C1 segment of cervical spinal cord (tissue), 14 donors: ENCODE data around the gene ARL5C.

Experiments used
- DNase-seq, 14 donors: peaks; one replicate each; lab custom pipeline; 2025; lab: John Stamatoyannopoulos, UW

The ARL5C gene

GRCh38 chr17:39165841-39166349 lies at the start of gene ARL5C:
TSS of gene ARL5C (minus strand) at chr17:39166161. CDS start at chr17:39165760, 401 bp downstream.
- DNase-seq: no peak

- no peak for DNase-seq
Measured at GRCh38 chr17:39213852-39214251, 47.9 kb upstream of the ARL5C start.

DNA sequence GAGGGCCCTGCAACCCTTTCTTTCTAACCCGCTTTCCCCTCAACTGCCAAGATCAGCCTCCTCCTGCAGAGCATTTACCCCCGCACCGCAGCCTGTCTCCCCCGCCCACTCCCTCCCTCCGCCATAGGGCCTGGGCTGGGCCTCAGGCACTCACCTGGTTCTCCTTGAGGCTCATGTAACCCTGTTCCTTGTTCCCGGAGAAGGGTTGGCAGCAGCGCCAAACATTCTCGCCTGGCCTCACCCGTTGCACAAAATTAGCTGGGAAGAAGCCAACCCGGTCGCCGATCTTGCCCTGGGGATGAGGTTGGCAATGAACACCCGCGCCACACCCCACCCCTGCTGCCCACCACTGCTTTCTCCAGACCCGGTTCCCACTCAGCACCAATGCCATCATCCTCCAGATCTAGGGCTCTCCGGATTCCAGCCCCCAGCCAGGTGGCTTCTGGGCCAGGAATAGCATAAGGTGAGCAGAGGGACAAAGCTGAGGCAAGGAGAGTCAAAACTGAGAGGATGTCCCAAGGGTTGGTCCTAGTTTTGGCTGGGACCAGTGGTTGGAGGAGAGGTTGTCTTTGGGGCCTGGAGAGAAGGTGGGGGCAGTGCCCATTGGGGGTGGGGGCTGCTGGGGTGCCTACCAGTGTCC lies 47.0 kb upstream of the ARL5C start:
- peak in 1 of 14 donors; percentile 86 for DNase-seq

- DNase-seq: peak in 1 of 14 donors; percentile 51
Measured at GRCh38 chr17:39212195-39212810, 46.3 kb upstream of the ARL5C start.

- no peak for DNase-seq
Measured at GRCh38 chr17:39210093-39210434, 44.1 kb upstream of the ARL5C start.

DNA sequence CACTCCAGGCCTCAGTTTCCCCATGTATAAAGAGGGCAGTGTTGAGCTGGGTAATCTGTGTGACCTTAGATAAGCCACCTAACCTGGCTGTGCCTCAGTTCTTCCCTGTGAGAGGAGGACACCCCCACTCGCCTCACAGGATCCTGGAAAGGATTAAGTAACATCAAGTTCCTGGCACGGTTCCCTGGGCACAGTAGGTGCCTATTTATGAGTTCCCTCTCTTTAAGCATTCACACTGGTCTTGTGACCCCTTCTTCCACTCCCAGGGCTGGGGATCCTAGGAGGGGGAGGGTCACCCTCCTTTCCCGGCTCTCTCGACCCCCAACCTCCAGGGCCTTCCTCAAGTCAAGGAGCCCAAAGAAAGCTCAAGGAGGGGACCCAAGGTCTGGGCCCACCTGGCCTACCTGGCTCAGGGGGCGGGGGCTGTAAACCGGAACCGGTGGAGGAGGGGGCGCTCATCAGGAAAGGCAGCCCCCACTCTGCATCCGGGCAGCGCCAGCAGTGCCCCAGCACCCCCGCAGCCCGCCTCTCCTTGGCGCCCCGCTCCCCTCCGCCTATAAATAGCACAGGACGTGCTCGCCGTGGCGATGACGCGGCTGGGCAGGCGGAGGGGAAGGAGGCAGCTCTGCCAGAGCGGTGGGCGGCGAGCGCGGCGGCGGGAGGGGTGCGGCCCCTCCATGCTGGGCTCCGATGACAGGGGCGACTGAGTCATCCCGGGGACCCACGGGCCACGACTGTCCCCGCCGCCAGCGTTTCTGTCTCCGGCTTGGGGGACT lies 43.5 kb upstream of the ARL5C start:
- peak in 5 of 14 donors; percentile 13 to 44 (median 21) for DNase-seq

GRCh38 chr17:39208893-39209292 lies 42.9 kb upstream of the ARL5C start:
- DNase-seq: no peak

- no peak for DNase-seq
Measured at GRCh38 chr17:39208136-39208535, 42.2 kb upstream of the ARL5C start.

DNA sequence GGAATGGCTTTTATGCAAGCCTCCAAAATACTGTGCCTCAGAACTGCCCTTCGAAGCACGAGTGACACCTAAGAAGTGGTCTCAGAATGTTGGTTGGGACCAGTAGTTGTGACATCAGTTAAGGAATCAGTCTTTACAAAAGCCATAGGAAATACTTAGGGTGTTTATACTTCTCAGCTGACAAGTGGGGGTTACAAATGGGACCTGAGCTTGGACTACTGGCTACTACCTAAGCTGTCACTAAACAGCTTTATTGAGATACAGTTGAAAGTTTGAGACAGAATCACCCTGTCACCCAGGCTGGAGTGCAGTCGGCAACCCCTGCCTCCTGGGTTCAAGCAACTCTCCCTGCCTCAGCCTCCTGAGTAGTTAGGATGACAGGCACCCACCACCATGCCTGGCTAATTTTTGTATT lies 39.2 kb upstream of the ARL5C start:
- DNase-seq: no peak

DNA sequence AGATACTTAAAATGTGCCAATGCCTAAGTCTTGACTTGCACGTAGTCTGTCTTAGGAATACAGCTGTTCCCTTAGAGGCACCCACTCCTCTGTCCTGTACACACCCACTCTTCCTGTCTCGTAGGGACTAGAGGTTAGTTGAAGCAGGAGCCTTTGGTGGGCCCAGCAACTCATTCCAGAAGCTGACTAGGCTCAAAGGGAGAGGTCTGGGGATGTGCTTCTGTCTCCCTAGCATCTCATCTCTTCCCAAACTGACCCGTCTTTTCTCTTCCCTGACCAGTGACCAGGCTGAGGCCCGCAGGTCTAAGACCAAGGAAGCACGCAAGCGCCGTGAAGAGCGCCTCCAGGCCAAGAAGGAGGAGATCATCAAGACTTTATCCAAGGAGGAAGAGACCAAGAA lies 38.3 kb upstream of the ARL5C start:
- no peak for DNase-seq

DNA sequence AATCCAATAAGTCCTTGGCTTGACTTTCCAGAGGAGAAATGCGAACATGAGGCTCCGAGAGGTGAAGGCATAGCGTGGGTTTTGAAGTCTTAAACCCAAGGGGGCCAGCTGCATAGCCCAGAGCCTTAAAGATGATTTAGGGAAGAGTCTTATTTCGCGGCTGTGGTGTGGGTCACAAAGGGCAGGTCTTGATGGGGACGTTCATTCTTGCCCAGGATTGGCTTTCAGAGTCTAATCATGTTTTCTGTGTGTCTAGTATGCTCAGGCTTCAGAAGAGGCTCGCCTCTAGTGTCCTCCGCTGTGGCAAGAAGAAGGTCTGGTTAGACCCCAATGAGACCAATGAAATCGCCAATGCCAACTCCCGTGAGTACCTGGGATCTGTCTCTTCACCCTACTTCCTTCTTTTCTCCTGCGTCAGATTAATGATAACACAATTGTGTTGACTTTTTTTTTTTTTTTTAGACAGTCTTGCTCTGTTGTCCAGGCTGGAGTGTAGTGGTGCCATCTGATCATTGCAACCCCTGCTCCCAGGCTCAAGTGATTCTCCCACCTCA lies 35.1 kb upstream of the ARL5C start:
- no peak for DNase-seq

DNA sequence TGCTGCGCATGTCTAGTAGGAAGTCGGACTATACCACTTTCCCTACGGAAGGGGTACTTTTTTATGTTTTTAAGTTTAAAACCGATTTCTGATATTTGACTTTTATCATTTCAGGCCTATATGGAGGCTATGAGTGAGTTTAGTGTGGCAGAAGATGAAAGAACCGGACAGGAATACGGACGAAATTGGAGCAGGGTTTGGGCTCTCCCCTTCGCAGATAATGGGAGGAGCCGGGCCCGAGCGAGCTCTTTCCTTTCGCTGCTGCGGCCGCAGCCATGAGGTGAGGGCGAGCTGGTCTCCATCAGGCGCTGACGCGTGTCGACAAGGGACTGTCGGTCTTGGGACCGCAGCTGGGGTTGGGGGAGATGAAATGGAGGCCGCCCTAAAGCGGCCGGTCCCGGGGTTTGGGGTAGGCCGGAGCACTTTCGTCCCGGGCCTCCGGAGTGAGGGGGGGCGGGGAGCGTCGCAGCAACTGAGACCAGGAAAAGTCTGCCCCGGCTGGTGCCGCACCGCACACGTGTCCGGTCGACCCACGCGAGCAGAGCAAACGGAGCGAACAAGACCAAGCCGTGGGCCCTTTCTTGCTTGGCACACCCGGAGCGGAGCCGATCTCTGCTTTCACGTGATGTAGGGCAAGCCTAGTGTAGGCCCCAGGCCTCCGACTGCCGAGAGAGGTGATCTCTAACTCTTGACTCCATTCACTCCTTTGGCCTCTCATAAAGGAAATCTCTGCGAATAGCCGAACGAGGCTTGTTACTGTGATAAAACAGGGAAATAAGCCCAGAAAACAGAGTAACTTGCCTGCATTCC lies 34.3 kb upstream of the ARL5C start, which contains the start of gene RPL19:
RPL19 (plus strand) TSS at position 214 of the 810 bp plus-strand sequence; CDS start at position 276, 62 bp downstream.
- DNase-seq: peak in 13 of 14 donors; percentile 29 to 95 (median 86)

DNA sequence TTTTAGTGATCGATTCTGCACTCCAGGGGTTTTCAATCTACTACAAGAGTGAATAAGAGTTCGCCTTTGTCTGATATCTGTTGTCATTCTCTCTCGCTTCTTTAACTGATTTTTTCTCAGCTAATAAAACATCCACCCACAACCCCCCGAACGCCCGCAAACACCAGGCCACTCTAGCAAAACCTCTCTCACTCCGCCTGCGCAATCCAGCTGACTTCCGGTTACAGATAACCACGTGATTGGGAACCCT lies 33.8 kb upstream of the ARL5C start:
- peak in 10 of 14 donors; percentile 33 to 90 (median 85) for DNase-seq

DNA sequence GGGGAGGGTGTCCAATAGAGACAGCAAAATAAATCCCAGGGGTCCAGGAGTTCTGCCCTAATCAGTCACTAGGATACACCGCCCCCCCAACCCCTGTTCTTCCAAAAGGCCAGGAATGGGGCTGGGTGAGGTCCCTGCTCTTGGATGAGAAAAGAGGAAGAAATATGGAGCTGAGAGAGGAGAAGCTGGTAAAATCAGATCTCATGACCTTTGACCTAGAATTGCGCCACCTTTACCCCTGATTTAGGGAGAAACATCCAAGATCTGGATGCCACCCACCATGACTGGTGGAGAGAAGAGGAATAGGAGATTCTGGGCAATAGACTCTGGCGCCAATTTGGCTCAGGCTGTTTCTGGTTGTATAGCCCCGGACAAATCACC lies 32.2 kb upstream of the ARL5C start:
- DNase-seq: no peak

DNA sequence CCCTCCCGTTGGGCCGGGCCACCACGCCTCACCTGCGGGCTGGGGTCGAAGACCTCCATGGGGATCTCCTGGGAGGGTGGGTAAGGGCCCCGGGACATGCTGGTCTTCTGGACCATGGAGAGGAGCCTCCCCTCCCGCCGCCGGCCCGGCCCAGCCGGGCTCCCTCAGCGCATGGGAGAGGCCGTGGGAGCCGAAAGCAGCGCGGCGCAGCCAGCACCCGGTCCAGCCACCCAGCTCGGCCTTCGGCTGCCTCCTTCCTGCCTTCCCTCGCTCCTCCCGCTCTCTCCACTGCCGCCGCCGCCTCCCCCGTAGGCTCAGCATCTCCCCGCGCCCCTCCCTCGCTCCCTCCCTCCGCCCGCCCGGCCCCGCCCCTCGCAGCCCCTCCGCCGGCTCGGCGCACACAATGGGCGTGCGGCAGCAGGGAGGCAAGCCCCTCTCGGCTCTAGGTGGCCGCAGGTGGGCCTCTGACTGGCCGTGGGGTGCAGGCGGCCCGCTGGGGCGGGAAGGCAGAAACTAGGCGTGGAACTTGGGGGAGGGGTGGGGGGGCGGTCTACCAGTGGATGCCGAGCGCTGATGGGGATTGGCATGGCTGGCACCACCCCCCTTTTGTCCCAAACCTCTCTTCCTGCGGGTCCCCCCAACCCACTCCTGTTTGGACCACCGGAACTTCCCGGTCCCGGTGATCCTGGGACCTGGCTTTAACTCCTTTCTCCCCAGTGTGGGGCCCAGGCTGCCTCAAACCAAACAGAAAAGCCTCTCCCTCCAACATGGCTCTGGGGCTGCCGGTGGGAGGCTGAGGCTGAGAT lies 31.6 kb upstream of the ARL5C start, which contains the start of gene CACNB1:
CACNB1 (minus strand) TSS at position 290 of the 806 bp plus-strand sequence; CDS start at position 116, 174 bp downstream.
- DNase-seq: peak in 12 of 14 donors; percentile 28 to 73 (median 62)

DNA sequence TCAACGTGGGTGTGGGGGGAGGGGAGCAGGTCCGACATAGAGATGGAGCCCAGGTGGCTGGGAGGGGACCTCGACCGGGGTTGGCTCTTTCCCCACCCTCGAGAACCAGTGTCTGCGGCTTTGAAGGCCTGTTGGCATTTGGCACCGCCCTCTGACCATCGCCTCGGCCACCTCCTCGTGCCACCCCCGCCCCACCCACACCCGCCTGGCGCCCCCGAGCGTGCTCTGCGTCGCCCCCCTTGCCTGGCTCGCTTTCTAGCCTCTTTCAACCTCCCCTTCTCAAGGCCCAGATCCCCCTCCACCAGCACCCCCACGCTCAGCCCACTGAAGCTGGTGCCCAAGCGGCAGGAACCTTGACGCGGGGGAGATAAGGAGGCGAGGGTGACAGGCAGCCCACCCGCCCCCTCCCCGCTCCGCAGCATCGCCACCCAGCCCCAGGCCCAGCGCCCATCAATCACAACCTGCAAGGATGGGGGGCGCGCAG lies 30.9 kb upstream of the ARL5C start:
- peak in 3 of 14 donors; percentile 29 to 43 (median 33) for DNase-seq

DNA sequence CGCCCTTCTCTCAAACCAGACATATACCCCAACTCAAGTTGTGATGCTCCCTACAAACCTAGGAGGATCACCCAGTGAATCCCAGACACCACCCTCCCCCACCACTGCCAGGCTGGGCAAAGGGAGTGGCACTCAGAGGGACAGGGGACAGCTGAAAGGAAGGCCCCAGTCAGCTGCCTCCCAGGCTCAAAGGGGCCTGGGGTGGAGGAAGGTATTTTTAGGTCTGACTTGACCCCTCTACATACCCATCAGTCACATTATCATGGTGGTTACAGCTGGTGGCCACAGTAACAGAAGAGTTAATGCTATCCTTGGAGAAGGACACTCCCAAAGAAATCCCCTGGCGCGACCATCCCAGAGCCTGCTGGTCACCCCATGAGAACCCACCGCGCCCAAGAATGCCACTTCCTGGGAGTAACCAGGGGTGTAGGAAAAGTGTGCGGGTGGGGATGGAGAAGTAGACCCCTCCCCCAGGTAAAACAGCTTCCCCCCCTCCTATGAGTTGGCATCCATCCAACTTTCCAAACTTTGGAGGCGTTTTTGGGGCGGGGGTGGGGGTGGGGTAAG lies 30.4 kb upstream of the ARL5C start:
- DNase-seq: no peak

- DNase-seq: peak in 5 of 14 donors; percentile 30 to 61 (median 45)
Measured at GRCh38 chr17:39195568-39196160, 29.7 kb upstream of the ARL5C start.

DNA sequence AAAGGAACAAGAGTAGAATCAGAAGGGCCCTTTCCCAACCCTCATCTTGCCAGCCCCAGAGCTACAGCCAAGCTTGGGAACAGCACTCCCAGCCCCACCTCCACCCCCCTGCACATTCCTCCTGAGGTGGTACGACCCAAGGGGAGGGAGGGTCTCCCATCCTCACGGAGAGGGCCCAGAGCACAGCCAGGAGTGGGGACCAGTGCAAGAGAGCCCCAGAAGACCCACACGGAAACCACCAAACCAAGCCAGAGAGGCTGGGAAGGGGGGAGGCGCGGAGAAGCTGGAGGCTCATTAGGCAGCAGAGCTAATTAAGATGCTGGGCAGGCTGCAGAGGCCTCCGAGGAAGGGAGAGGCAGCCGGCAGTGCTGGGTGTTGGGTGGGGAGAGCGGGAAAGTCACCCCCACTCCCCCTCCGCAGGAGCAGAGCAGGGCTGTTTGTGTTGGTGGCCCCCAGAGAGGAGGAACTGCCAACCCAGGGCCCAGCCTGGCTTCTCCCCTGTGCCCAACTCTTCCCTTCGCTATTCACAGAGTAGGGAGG lies 29.1 kb upstream of the ARL5C start:
- peak in 11 of 14 donors; percentile 39 to 75 (median 55) for DNase-seq
